GM18909 (cell line): ENCODE results near the gene NOP14.
"Not testable (repeated sequence)": the region's sequence is repeated elsewhere in the genome, so short reads cannot be mapped to it uniquely, and the experiment has no call there.

Experiments
- ATAC-seq: cut with Tn5 transposase; IDR thresholded peaks from one replicate; pipeline ENCODE4 v1.9.1; 2021; ENCODE audit warnings: mild to moderate bottlenecking; ENCODE audit not compliant: unreplicated experiment, poor library complexity

Gene NOP14

GRCh38 chr4:2962614-2963174 is 512 bp downstream of the NOP14 start:
- ATAC-seq, result peak; percentile 28

GRCh38 chr4:2961811-2962441 is 1.3 kb downstream of the NOP14 start:
- no peak for ATAC-seq

GRCh38 chr4:2961421-2961810 is 1.8 kb downstream of the NOP14 start:
- no peak for ATAC-seq

GRCh38 chr4:2960450-2960849 is 2.8 kb downstream of the NOP14 start:
- ATAC-seq, result not testable (repeated sequence)

- no peak for ATAC-seq
Observed at GRCh38 chr4:2958446-2958845, 4.8 kb downstream of the NOP14 start.

GRCh38 chr4:2955186-2956044 is 7.8 kb downstream of the NOP14 start:
- not testable (repeated sequence) for ATAC-seq

- ATAC-seq, result peak; percentile 62
Observed at GRCh38 chr4:2954358-2955185, 8.6 kb downstream of the NOP14 start.

- no peak for ATAC-seq
Observed at GRCh38 chr4:2953496-2953895, 9.7 kb downstream of the NOP14 start.

- ATAC-seq, result no peak
Observed at GRCh38 chr4:2950221-2950989, 12.8 kb downstream of the NOP14 start.

- ATAC-seq, result no peak
Observed at GRCh38 chr4:2949782-2950125, 13.5 kb downstream of the NOP14 start.

GRCh38 chr4:2948895-2949781 is 14.1 kb downstream of the NOP14 start:
- ATAC-seq, result no peak

GRCh38 chr4:2947926-2948325 is 15.3 kb downstream of the NOP14 start:
- ATAC-seq, result no peak

- ATAC-seq, result no peak
Observed at GRCh38 chr4:2946812-2947600, 16.2 kb downstream of the NOP14 start.

GRCh38 chr4:2945619-2946604 is 17.3 kb downstream of the NOP14 start:
- ATAC-seq, result not testable (repeated sequence)

- ATAC-seq, result no peak
Observed at GRCh38 chr4:2944586-2945526, 18.4 kb downstream of the NOP14 start.

- no peak for ATAC-seq
Observed at GRCh38 chr4:2944091-2944482, 19.1 kb downstream of the NOP14 start.
